NCI-H2171 (cell line): ENCODE results near the gene ST3GAL6.

Experiments
- DNase-seq: peaks from one replicate; lab custom pipeline; 2025; lab: John Stamatoyannopoulos, UW

The ST3GAL6 gene

GRCh38 chr3:98740324-98740723 is 22.8 kb upstream of the ST3GAL6 start:
- DNase-seq = no peak

- no peak for DNase-seq
These were observed 21.9 kb upstream of the ST3GAL6 start for GRCh38 chr3:98741121-98741716.

GRCh38 chr3:98743071-98743470 is 20.1 kb upstream of the ST3GAL6 start:
- no peak for DNase-seq

- DNase-seq = no peak
These were observed 18.9 kb upstream of the ST3GAL6 start for GRCh38 chr3:98744283-98744682.

- DNase-seq = no peak
These were observed 17.4 kb upstream of the ST3GAL6 start for GRCh38 chr3:98745718-98746117.

- DNase-seq = no peak
These were observed 17.0 kb upstream of the ST3GAL6 start for GRCh38 chr3:98746122-98746521.

- DNase-seq = no peak
These were observed 16.3 kb upstream of the ST3GAL6 start for GRCh38 chr3:98746882-98747281.

GRCh38 chr3:98750276-98750919 is 12.7 kb upstream of the ST3GAL6 start:
- no peak for DNase-seq

- no peak for DNase-seq
These were observed 8.7 kb upstream of the ST3GAL6 start for GRCh38 chr3:98754483-98754882.

- no peak for DNase-seq
These were observed 7.5 kb upstream of the ST3GAL6 start for GRCh38 chr3:98755601-98756000.

- no peak for DNase-seq
These were observed 3.5 kb upstream of the ST3GAL6 start for GRCh38 chr3:98759629-98760028.

- no peak for DNase-seq
These were observed 1.4 kb upstream of the ST3GAL6 start for GRCh38 chr3:98761643-98762229.

GRCh38 chr3:98763819-98764418 is 779 bp downstream of the ST3GAL6 start:
- DNase-seq = no peak

- no peak for DNase-seq
These were observed 1.3 kb downstream of the ST3GAL6 start for GRCh38 chr3:98764472-98764884.

- DNase-seq = no peak
These were observed 2.6 kb downstream of the ST3GAL6 start for GRCh38 chr3:98765721-98766120.

- DNase-seq = no peak
These were observed 3.8 kb downstream of the ST3GAL6 start for GRCh38 chr3:98766924-98767323.

- no peak for DNase-seq
These were observed 5.8 kb downstream of the ST3GAL6 start for GRCh38 chr3:98768961-98769360.

GRCh38 chr3:98769448-98769847 is 6.3 kb downstream of the ST3GAL6 start:
- no peak for DNase-seq

- no peak for DNase-seq
These were observed 7.3 kb downstream of the ST3GAL6 start for GRCh38 chr3:98770261-98771039.

GRCh38 chr3:98772022-98772421 is 8.9 kb downstream of the ST3GAL6 start:
- no peak for DNase-seq

GRCh38 chr3:98775459-98776139 is 12.5 kb downstream of the ST3GAL6 start:
- DNase-seq = no peak

GRCh38 chr3:98776140-98776493 is 13.0 kb downstream of the ST3GAL6 start:
- DNase-seq = no peak
